Femur (tissue), 1 donor: ENCODE data around the gene GPR157.

Source experiments
- DNase-seq: peaks from one replicate; pipeline ENCODE4 v3.0.0-alpha.2; 2017

GPR157 gene

GRCh38 chr1:9086045-9086444, 42.9 kb downstream of the GPR157 start:
- no peak for DNase-seq

- DNase-seq = no peak
Measured at GRCh38 chr1:9085306-9085940, 43.5 kb downstream of the GPR157 start.

GRCh38 chr1:9084906-9085305, 44.0 kb downstream of the GPR157 start:
- peak; percentile 44 for DNase-seq

GRCh38 chr1:9081473-9081872, 47.4 kb downstream of the GPR157 start:
- DNase-seq = no peak

GRCh38 chr1:9080705-9081291, 48.1 kb downstream of the GPR157 start:
- DNase-seq = no peak

GRCh38 chr1:9079988-9080704, 48.8 kb downstream of the GPR157 start:
- DNase-seq = no peak

- no peak for DNase-seq
Measured at GRCh38 chr1:9078752-9079500, 50.0 kb downstream of the GPR157 start.

GRCh38 chr1:9078015-9078751, 50.7 kb downstream of the GPR157 start:
- no peak for DNase-seq

- DNase-seq = no peak
Measured at GRCh38 chr1:9075022-9075421, 53.9 kb downstream of the GPR157 start.

- no peak for DNase-seq
Measured at GRCh38 chr1:9073143-9073542, 55.8 kb downstream of the GPR157 start.

- no peak for DNase-seq
Measured at GRCh38 chr1:9071554-9072235, 57.2 kb downstream of the GPR157 start.

- DNase-seq = no peak
Measured at GRCh38 chr1:9070486-9070885, 58.4 kb downstream of the GPR157 start.

GRCh38 chr1:9069326-9070100, 59.4 kb downstream of the GPR157 start, which contains the start of gene SLC2A5:
Gene SLC2A5 (minus strand): TSS chr1:9069635. CDS start chr1:9069536, 99 bp downstream.
- DNase-seq = peak; percentile 57

- no peak for DNase-seq
Measured at GRCh38 chr1:9068981-9069325, 59.9 kb downstream of the GPR157 start.

- peak; percentile 67 for DNase-seq
Measured at GRCh38 chr1:9066945-9067807, 61.7 kb downstream of the GPR157 start.

GRCh38 chr1:9065213-9065751, 63.6 kb downstream of the GPR157 start:
- no peak for DNase-seq

- DNase-seq = no peak
Measured at GRCh38 chr1:9062846-9063245, 66.1 kb downstream of the GPR157 start.

- DNase-seq = no peak
Measured at GRCh38 chr1:9062021-9062471, 66.9 kb downstream of the GPR157 start.

GRCh38 chr1:9061252-9061960, 67.5 kb downstream of the GPR157 start:
- DNase-seq = no peak
